ENCODE measurements around the gene QRFP. TPM values are rescaled to one million over a fixed set of nuclear protein-coding genes. Genes with fewer than 3 reads are reported as not detected.

The QRFP gene
- total RNA-seq, 1 donor from 2014 or later = not detected

- ATAC-seq (peak; percentile 28), DNase-seq (peak; percentile 41)
- intact Hi-C loops (cut with micrococcal nuclease) = no loop called here
Observed at GRCh38 chr9:130845901-130846481, 50.6 kb downstream of the QRFP start.

- DNase-seq = peak; percentile 39
- intact Hi-C loops (cut with micrococcal nuclease) = no loop called here
- ATAC-seq = no peak
Observed at GRCh38 chr9:130845254-130845653, 51.4 kb downstream of the QRFP start.

GRCh38 chr9:130844044-130844451 is 52.6 kb downstream of the QRFP start:
- intact Hi-C loops (cut with micrococcal nuclease) = no loop called here
- ATAC-seq (peak; percentile 9), DNase-seq (peak; percentile 56)

- intact Hi-C loops (cut with micrococcal nuclease) = no loop called here
- no peak for ATAC-seq
- DNase-seq = no peak
Observed at GRCh38 chr9:130843049-130843908, 53.3 kb downstream of the QRFP start.

Other genes with a start within 250 kb of the QRFP start
- not detected for gene PRDM12, start 232.2 kb downstream of the QRFP start, total RNA-seq
- 12.5 TPM for gene EXOSC2, start 203.0 kb downstream of the QRFP start, total RNA-seq
- gene ABL1, start 61.6 kb downstream of the QRFP start, total RNA-seq = 33.3 TPM
- gene FIBCD1, start 42.4 kb upstream of the QRFP start, total RNA-seq = 0.40 TPM
- gene LAMC3, start 112.4 kb upstream of the QRFP start, total RNA-seq = 0.07 TPM
- 22.9 TPM for gene AIF1L, start 199.7 kb upstream of the QRFP start, total RNA-seq
- 28.9 TPM for gene NUP214, start 228.8 kb upstream of the QRFP start, total RNA-seq